Stimulated activated CD8-positive, alpha-beta memory T cell treated with anti-CD3 and anti-CD28 coated beads, Interleukin-12 subunit alpha, Interleukin-12 subunit beta, amount 100 ng/mL, for 24 hours (primary cell): ENCODE results near the gene DNAH14.
"Not testable (repeated sequence)": the region's sequence is repeated elsewhere in the genome, so short reads cannot be mapped to it uniquely, and the experiment has no call there.

Experiments
- DNase-seq: peaks from one replicate; pipeline ENCODE4 v3.0.0-alpha.2; 2020; ENCODE audit errors: extremely low read depth

The DNAH14 gene

GRCh38 chr1:225343618-225344017, 414.1 kb downstream of the DNAH14 start:
- DNase-seq, result no peak

GRCh38 chr1:225347123-225347683, 417.7 kb downstream of the DNAH14 start:
- no peak for DNase-seq

DNA sequence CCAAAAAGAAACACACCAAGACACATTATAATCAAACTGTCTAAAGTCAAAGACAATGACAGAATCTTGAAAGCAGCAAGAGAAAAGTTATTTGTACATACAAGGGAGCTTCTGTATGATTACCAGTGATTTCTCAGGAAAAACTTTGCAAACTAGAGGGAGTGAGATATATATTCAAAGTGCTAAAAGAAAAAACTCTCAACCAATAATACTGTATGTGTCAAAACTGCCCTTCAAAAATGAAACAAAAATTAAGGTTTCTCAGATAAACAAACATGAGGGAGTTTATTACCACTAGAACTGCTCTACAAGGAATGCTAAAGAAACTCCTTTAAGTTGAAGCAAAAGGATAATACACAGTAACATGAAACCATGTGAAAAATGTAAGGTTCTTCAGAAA, 418.9 kb downstream of the DNAH14 start:
- no peak for DNase-seq

DNA sequence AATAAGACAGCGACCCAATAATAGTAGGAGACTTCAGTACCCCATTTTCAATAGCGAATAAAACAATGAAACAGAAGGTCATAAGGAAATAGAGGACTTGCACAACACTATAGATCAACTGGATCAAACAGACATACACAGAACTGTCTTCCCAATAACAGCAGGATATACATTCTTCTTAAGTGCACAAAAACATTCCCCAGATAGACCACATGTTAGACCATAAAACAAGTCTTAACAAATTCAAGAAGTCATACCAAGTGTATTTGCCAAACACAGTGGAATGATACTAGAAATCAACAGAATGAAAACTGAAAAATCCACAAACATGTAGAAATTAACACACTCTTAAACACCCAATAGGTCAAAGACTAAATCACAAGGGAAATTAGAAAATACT, 420.4 kb downstream of the DNAH14 start:
- no peak for DNase-seq

GRCh38 chr1:225350872-225351271, 421.4 kb downstream of the DNAH14 start:
- no peak for DNase-seq

GRCh38 chr1:225354906-225355305, 425.4 kb downstream of the DNAH14 start:
- no peak for DNase-seq

DNA sequence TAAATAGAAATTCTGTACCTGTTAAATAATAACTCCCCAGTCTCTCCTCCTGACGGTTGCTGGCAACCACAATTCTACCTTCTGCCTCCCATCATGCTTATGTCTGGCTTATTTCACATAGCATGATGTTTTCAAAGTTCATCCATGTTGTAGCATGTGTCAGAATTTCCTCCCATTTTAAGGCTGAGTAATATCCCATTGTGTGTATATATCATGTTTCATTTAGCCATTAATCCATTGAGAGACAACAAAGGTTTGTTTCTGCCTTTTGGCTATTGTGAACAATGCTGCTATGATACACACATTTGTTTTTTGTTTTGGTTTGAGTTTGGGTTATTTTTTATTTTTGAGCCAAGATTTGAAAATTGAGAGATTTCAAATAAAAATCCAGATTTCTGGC, 426.4 kb downstream of the DNAH14 start:
- DNase-seq, result no peak

DNA sequence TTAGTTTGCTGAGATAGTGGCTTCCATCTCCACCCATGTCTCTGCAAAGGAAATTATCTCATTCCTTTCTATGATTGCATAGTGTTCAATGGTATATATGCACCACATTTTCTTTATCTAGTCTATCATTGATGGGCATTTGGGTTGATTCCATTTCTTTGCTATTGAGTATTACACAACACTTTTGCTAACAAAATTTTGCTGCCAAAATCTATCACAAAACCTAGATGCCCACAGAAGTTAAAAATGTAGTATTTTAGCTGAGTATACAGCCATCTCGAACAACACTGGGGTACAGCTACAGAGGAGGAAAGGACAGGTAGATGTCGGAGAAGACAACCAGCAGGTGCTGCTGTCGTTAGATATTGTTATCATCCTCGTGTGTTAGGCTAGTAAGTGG, 430.6 kb downstream of the DNAH14 start:
- no peak for DNase-seq

GRCh38 chr1:225361176-225361575, 431.7 kb downstream of the DNAH14 start:
- no peak for DNase-seq

DNA sequence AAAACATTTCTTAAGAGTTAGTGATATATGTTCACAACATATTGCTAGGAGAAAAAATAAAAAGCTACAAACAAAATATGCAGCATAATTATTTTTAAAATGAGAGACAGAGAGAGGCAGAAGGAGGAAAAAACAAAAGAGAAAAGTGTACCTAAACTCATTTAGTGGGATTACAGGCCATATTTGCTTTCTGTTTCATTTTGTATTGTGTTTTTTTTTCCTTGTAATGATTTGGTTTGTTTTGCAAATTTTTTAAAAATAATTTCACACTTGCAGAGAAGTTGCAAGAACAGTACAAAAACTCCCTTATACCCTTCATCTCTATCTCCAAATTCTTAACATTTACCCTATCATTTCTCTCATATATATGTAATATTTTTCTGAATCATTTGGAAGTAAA, 433.3 kb downstream of the DNAH14 start:
- DNase-seq, result no peak

GRCh38 chr1:225364439-225364838, 435.0 kb downstream of the DNAH14 start:
- no peak for DNase-seq

DNA sequence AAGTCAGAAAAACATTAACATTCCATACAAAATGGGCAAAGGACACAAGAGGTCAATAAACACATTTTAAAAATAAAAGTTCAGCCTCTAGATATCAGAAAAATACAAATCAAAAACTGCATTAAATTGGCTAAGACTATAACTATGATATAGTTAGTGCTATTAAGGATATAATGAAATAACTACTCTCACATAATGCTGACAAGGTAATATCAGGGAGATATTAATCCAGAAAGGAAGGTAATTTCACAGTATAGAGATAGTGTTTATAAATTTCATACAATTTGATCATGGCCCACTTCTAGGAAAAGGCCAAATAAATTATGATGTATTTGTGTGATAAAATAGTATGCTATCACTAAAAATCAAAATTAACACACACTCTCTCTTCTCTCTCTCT, 436.5 kb downstream of the DNAH14 start:
- DNase-seq, result no peak

GRCh38 chr1:225366552-225366951, 437.1 kb downstream of the DNAH14 start:
- DNase-seq, result no peak

DNA sequence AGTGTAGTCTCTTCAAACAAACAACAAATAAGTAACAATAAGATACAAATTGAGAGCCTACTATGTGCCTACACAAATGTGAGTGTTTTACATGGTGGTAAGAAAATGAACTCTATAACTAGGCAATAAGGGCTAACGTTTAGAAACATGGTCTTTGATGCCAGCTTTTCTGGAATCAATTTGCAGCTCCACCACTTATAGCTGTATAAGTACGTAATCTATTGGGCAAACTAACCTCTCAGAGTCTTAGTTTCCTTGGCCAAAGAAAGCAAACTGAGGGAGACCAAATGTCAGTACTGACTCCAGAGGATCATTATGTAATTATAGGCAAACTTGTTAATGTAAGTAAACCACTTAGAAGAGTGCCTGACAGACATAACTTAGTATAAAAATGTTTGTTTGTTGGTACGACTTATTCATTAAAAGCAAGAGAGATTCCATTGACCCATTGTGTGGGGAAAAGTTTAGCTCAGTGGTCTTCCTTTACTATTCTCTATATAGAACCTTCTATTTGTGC, 438.6 kb downstream of the DNAH14 start:
- no peak for DNase-seq

GRCh38 chr1:225371366-225372010, 442.0 kb downstream of the DNAH14 start:
- no peak for DNase-seq

DNA sequence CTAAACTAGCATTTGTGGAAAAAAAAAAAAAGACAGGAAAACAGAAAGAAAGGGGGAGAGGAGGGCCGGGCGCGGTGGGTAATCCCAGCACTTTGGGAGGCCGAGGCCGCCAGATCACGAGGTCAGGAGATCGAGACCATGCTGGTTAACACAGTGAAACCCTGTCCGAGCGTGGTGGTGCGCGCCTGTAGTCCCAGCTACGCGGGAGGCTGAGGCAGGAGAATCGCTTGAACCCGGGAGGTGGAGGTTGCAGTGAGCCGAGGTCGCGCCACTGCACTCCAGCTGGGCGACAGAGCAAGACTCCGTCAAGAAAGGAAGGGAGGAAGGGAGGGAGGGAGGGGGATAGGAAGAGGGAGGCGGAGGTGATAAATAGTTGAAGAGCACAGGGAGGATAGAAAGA, 443.7 kb downstream of the DNAH14 start:
- no peak for DNase-seq

GRCh38 chr1:225374996-225375395, 445.5 kb downstream of the DNAH14 start:
- DNase-seq, result no peak

- no peak for DNase-seq
Measured at GRCh38 chr1:225378880-225379279, 449.4 kb downstream of the DNAH14 start.

DNA sequence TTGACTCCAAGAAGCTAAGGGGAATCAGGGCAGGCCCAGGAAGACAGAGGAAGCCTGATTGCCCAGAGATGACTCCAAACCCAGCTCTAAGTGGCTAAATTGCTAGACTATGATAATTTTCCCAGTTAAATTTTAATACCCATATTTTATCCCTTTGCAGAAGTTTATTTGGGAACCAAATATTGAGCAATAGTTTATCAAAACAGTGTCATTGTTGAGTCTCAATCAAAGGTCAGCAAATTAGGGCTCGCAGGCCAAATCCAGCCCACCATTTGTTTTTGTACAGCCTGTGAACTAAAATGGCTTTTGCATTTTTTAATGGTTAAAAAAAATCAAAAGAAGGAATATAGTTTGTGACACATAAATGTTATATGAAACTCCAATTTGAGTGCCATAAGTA, 451.2 kb downstream of the DNAH14 start:
- no peak for DNase-seq

DNA sequence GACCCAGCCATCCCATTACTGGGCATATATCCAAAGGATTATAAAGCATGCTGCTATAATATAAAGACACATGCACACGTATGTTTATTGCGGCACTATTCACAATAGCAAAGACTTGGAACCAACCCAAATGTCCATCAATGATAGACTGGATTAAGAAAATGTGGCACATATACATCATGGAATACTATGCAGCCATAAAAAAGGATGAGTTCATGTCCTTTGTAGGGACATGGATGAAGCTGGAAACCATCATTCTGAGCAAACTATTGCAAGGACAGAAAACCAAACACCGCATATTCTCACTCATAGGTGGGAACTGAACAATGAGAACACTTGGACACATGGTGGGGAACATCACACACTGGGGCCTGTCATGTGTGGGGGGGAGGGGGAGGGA, 457.4 kb downstream of the DNAH14 start:
- not testable (repeated sequence) for DNase-seq

DNA sequence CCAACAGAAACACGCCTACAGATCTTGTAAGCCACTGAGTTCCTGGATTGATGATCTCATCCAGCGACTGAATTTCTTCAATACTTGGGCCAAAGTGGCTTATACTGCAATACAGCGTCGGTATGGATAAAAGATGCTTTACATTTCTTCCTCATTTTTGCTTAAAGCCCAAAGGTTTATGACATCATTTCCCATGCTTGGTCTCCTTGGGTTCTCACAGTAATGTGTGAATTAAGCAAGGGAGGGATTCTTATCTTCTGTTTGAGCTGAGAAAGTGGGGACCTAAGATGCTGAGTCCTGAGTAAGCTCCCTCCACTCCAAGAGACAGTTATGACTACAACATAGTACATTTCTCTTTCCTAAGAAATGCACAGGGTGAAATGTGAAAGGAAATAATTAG, 458.9 kb downstream of the DNAH14 start:
- DNase-seq, result no peak

DNA sequence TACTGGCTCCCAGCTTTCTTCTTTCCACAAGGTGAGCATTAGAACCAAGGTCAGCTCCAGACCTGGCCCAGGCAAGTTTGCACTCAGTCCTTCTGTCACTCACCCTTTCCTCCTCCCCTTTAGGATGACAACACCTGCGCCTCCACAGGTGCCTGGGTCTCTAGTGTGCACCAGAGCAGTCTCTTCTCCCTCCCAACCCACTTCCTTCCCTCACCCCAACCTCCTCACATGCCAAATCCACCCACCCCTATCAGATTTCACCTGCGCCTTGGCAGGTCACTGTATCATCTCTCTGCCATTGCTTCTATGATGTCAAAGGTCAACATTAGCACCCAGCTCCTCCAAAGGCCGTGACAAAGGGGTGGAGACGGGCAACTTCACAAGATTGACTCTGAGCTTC, 460.4 kb downstream of the DNAH14 start:
- no peak for DNase-seq

GRCh38 chr1:225396357-225396756, 466.9 kb downstream of the DNAH14 start:
- DNase-seq, result no peak

DNA sequence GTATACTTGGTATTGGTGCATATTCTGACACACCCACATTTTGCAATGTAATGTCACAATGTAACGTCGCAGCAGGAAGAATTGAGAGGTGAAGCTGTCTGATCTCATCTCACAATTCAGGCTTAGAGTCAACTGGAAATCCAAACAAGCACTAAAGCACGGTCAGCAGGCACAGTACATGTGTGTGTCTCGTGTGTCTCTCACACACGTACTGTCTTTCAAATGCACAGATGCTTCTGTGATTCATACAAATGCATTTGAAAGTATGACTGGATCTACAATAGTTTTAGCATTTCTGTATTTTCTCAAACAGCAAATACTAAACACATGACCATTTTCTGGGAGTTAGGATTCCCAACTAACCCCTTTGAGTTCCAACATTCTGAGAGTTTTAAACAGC, 471.5 kb downstream of the DNAH14 start:
- no peak for DNase-seq
